ENCODE measurements around the gene C1orf226.
"Not testable (repeated sequence)": the region's sequence is repeated elsewhere in the genome, so short reads cannot be mapped to it uniquely, and the experiment has no call there.

DNA sequence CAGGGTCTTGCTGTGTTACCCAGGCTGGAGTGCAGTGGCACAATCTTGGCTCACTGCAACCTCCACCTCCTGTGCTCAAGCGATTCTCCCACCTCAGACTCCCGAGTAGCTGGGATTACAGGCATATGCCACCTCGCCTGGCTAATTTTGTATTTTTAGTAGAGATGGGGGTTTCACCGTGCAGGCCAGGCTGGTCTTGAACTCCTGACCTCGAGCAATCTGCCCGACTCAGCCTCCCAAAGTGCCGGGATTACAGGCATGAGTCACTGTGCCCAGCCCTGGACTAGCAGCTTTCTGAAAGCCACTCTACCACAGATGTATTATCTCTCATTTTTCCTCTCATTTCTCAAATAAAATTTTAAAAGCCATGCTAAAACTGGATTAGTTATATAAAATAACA lies 37.1 kb downstream of the C1orf226 start:
- TF ChIP-seq EZH2 (IDR thresholded peaks at IDR 0.05; ENCODE audit: low read length, unreplicated experiment); EZH2phosphoT487 (IDR thresholded peaks at IDR 0.05; ENCODE audit: borderline replicate concordance, low read length): not testable (repeated sequence)
- TF ChIP-seq, protein P1, sequence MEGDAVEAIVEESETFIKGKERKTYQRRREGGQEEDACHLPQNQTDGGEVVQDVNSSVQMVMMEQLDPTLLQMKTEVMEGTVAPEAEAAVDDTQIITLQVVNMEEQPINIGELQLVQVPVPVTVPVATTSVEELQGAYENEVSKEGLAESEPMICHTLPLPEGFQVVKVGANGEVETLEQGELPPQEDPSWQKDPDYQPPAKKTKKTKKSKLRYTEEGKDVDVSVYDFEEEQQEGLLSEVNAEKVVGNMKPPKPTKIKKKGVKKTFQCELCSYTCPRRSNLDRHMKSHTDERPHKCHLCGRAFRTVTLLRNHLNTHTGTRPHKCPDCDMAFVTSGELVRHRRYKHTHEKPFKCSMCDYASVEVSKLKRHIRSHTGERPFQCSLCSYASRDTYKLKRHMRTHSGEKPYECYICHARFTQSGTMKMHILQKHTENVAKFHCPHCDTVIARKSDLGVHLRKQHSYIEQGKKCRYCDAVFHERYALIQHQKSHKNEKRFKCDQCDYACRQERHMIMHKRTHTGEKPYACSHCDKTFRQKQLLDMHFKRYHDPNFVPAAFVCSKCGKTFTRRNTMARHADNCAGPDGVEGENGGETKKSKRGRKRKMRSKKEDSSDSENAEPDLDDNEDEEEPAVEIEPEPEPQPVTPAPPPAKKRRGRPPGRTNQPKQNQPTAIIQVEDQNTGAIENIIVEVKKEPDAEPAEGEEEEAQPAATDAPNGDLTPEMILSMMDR (conservative IDR thresholded peaks at IDR 0.05; ENCODE audit: low read depth, low read length) = not testable (repeated sequence)

Measured in PC-3 (cell line).